Colonic mucosa (tissue), 4 donors: ENCODE results near the gene C19orf81. TPM values are rescaled to one million over a fixed set of nuclear protein-coding genes. Genes with fewer than 3 reads are reported as not detected.

Source experiments
- DNase-seq: peaks from one replicate; pipeline ENCODE4 v3.0.0-alpha.2; 2020
- H3K27ac ChIP-seq: fragments of 200-600 bp; one replicate; pipeline ENCODE4 v1.8.0; 2021
- H3K27me3 ChIP-seq: fragments of 200-600 bp; one replicate; pipeline ENCODE4 v1.8.0; 2021
- H3K36me3 ChIP-seq: fragments of 200-600 bp; one replicate; pipeline ENCODE4 v1.8.0; 2021
- H3K4me1 ChIP-seq: fragments of 200-600 bp; one replicate; pipeline ENCODE4 v1.8.0; 2021; ENCODE audit warnings: mild to moderate bottlenecking
- H3K4me3 ChIP-seq: fragments of 200-600 bp; one replicate; pipeline ENCODE4 v1.8.0; 2021
- H3K9ac ChIP-seq, 2 donors: one replicate each; pipeline ENCODE4 v1.7.0; 2013; ENCODE audit warnings: control low read depth in 2 of 2, low read depth in 2 of 2, low read length in 2 of 2
- H3K9me3 ChIP-seq: fragments of 200-600 bp; one replicate; pipeline ENCODE4 v1.8.0; 2021
- CTCF ChIP-seq: fragments of 200-600 bp; IDR thresholded peaks from one replicate; pipeline ENCODE4 v1.8.0; 2022; ENCODE audit warnings: antibody characterized with exemption, mild to moderate bottlenecking
- intact Hi-C: fragments of 100-400 bp; cut with DNase I; formaldehyde crosslinking; loops from one replicate; pipeline ENCODE4 v1.14.1; 2022
- total RNA-seq, 2 donors: library from RNA; stranded (reverse); fragmentation: NEBNext Ultra II Directional in 1 of 2; extraction: Animal tissue kit (Norgen Biotek cat#: 25700) in 1 of 2; gene quantifications; one replicate each; pipeline ENCODE4 v1.2.1, GENCODE V29; 2021
- donor health status: healthy.
- donor health status: DM: no; HTN: no; CAD: no.
- donor health status: DM: no; HTN: no; CAD: no.

The C19orf81 gene
- total RNA-seq, 2 donors from 2014 or later, result not detected

GRCh38 chr19:50664204-50664603, 15.0 kb downstream of the C19orf81 start:
- H3K27me3 ChIP-seq, result peaks cover 29% of the 10 kb centered on the region
- intact Hi-C loops, result no loop called here
- TF ChIP-seq CTCF, result no peak

GRCh38 chr19:50666346-50667176, 17.3 kb downstream of the C19orf81 start:
- intact Hi-C loops, result no loop called here
- H3K27ac ChIP-seq, result no peak overlapping the region
- no peak overlapping the region for H3K4me3 ChIP-seq
- H3K27me3 ChIP-seq, result peaks cover 37% of the 10 kb centered on the region
- H3K4me1 ChIP-seq, result no peaks in the 10 kb centered on the region
- H3K9ac ChIP-seq, result no peak overlapping the region
- no peaks in the 10 kb centered on the region for H3K9me3 ChIP-seq
- TF ChIP-seq CTCF, result no peak
- no peak for DNase-seq
- H3K36me3 ChIP-seq, result no peaks in the 10 kb centered on the region

More at GRCh38 chr19:50664204-50664603, 15.0 kb downstream of the C19orf81 start:
- no peak for DNase-seq
- Histone ChIP-seq H3K9me3 (no peaks in the 10 kb centered on the region), H3K4me3 (no peak overlapping the region), H3K9ac (no peak overlapping the region), H3K4me1 (no peaks in the 10 kb centered on the region), H3K36me3 (no peaks in the 10 kb centered on the region), H3K27ac (no peak overlapping the region)

GRCh38 chr19:50667177-50667758, 18.0 kb downstream of the C19orf81 start:
- intact Hi-C loops, result no loop called here
- Histone ChIP-seq H3K9ac (no peak overlapping the region), H3K27ac (no peak overlapping the region), H3K4me3 (no peak overlapping the region), H3K27me3 (peaks cover 37% of the 10 kb centered on the region), H3K4me1 (no peaks in the 10 kb centered on the region), H3K36me3 (no peaks in the 10 kb centered on the region), H3K9me3 (no peaks in the 10 kb centered on the region)
- no peak for TF ChIP-seq CTCF
- no peak for DNase-seq

- Histone ChIP-seq H3K36me3 (no peaks in the 10 kb centered on the region), H3K27ac (no peak overlapping the region), H3K9ac (no peak overlapping the region), H3K27me3 (peaks cover 37% of the 10 kb centered on the region), H3K4me3 (no peak overlapping the region), H3K9me3 (no peaks in the 10 kb centered on the region), H3K4me1 (no peaks in the 10 kb centered on the region)
- intact Hi-C loops, result no loop called here
- no peak for DNase-seq
- no peak for TF ChIP-seq CTCF
Observed at GRCh38 chr19:50667759-50668231, 18.6 kb downstream of the C19orf81 start.

GRCh38 chr19:50668416-50668815, 19.2 kb downstream of the C19orf81 start:
- TF ChIP-seq CTCF, result no peak
- no peak for DNase-seq
- no peak overlapping the region for H3K9ac ChIP-seq
- H3K9me3 ChIP-seq, result no peaks in the 10 kb centered on the region
- intact Hi-C loops, result no loop called here
- H3K4me1 ChIP-seq, result no peaks in the 10 kb centered on the region
- peaks cover 37% of the 10 kb centered on the region for H3K27me3 ChIP-seq
- no peaks in the 10 kb centered on the region for H3K36me3 ChIP-seq
- no peak overlapping the region for H3K4me3 ChIP-seq
- H3K27ac ChIP-seq, result no peak overlapping the region
